ENCODE measurements around the gene COL4A1.

COL4A1 gene

DNA sequence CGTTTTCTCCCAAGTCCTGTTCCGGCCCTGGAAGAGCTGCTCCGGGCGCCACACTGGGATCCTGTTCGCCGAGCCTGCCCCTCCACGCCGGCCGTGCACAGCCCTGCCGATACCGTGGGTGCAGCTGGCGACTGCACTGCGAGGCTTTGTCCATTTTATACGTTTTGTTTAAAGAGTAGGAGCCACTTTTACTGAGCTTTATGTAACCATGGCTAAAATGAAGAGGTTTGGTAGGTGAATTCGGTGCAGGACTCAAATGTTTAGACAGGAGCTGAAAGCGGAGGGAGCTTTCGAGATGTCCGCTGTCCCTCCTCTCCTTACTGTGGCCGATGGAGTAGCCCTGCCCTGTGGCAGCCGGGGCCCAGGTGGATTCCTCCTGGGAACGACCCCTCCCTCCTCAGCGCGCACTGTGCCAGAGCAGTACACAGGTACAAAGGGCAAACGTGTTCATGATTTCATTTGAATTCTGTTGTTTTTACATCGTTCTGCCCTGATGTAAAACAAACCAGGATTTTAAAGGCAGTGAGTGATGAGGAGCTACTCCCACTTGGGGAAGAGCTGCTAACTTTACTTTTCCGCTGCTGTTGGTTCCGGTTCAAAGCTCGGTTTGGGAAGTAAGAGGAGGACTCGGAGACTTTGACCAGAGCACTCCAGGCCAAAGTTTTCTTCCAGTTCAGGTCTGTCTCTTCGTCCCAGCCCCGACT lies 1.9 kb upstream of the COL4A1 start:
- no peak for DNase-seq (ENCODE audit: low read depth)

DNA sequence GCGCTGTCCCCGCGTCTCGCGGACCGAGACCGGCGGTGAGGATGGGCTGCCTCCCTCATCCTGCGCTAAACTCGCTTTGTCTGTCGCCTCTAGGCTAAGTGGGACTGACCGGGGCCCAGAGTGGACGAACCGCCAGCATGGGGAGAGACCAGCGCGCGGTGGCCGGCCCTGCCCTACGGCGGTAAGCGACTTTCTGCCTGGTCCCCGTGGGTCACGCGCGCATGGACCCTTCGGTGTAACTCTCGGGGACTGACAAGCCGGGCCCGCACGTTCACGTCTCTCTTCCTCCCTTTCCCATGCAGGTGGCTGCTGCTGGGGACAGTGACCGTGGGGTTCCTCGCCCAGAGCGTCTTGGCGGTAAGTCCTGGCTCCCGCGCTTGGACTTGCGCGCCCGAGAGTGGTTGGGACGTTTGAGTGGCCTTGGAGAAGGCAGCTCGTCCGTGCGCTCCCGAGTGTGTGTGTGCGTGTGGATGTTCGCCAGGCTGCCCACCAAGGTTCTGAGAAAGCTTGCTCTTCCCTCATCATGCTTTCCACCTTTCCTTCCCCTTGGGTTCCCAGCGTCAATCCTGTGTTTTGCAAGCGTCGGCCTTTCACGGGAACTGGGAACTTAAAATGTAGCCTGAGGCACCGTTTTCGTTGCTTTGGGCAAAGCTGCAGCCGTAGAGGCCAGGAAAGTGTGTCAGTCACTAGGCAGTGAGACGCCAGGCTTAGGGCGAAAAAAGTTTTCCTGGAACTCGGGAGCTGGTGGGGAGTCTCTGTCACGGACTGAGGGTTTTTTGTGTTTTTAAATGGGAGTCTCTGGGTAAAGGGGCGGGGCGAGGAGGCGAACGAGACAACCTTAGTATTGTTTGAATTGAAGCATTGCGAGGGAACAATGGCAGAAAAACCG lies 1.1 kb upstream of the COL4A1 start:
- DNase-seq (ENCODE audit: low read depth) = peak; percentile 58

DNA sequence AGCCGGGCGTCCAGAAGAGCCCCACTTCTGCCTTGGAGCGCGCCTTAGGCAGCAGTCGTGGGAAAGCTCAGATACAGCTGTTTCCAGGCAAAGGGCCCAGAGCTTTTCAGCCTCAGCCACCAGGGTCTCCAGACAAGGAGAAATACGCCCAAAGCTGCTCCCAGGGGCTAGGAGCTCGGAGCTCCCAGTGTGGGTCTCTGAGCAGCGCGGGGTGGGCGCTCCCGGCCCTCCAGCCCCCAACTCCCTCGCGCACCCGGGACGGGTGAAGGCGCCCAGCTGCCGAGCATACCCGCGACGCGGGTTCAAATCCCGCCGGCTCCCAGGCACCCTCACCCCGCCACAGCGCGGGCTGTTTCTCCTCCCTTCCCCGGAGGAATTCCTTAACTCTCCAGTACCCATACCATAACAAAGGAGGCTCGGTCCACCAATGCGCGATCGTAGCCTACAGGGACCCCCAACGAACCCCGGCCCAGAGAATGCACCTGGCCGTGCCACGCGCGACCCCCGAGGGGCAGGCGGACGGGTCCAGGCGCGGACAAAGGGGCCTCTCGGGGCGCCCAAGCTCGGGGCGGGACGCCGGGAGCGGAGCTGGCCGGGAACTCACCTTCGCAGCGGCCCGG lies 507 bp downstream of the COL4A1 start:
- peak; percentile 48 for DNase-seq (ENCODE audit: low read depth)

DNA sequence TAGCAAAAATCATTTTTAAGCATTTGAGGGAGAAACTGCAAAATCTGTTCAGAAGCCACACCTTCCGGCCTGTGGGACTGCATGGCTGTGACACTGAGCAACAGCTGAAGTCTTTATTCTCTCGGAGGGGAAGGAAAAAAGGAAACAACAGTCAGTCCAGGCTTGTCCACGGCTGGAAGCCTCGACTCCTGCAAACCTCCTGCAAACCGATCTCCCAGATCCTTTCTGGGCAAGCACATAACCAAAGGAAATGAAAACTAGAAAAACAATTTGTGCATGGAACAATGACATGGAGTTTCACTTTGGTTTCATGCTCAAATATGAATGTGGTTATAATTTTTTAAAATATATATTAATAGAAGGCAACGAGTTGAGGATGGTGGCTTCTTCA lies 1.0 kb downstream of the COL4A1 start:
- DNase-seq (ENCODE audit: low read depth) = no peak

DNA sequence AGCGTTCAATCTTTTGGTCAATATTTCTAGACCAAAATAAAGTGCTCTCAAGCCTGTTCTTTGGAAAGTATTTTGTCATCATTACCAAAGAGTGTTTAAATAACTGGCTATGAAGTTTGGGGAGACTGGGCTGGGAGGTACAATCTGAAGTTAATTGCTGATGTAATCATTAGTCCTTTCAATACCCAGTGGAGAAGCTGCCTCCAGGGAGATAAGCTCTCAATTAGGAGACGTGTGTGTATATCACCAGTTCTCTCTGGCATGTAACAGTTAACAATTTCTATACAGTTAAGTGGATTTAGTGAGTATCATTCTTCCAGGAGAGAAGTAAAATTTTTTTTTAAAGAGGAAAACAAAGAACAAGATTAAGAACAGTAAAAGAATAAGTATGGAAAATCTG lies 1.4 kb downstream of the COL4A1 start:
- DNase-seq (ENCODE audit: low read depth) = no peak

DNA sequence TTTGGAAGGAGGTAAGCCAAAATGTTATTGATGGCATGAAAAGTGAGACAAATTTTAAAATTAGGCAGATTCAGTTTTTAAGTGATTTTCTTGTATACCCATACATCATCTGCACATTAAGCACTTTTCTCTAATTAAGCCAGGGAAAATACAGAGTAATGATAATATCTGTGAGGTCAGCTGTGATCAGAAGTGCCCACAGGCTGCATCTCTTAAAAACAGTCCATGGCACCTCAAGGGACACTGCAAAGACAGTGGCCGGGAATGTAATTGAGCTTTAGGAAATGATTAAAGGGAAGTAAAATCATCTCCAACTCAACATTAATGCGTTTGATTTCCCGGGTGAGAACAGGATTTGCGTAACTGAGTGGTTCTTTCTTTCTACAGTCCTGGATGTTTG lies 2.0 kb downstream of the COL4A1 start:
- no peak for DNase-seq (ENCODE audit: low read depth)

DNA sequence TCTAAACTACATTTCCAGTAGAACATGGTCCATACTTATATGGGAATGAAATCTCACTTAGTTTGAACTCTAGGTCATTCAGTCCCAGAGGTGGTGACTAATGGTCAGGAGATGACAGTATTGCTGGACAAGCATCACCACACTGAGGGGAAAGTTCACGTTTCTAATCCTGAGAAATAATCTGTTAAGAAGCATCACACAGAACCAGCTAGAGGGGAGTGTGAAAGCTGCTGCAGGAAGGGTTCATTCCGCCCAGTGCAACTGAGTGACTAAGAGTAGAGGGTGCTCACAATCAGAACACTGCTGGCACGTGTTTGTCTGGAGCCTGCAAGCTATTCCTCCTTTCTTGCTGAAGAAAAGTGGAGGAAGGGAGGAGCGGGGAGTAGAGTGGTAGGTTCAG lies 2.7 kb downstream of the COL4A1 start:
- DNase-seq (ENCODE audit: low read depth) = peak; percentile 77

DNA sequence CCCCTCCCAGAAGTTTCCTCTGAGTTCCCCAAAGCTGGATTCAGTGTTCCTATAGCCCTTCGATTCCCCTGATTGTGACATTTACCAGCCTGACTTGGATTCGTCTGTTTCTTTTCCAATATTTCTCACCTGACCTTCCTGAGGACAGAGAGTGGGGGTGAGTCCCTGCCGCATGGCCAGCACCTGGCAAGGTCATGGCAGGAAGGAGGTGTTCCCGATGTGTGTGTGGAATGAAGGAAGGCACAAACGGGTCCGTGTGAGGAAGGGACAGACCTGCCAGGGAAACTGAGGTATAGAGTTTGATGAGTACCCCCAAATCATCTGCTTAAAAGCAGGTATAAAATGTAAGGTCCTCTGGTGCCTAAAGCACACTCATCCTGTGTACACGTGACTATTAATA lies 3.3 kb downstream of the COL4A1 start:
- no peak for DNase-seq (ENCODE audit: low read depth)

DNA sequence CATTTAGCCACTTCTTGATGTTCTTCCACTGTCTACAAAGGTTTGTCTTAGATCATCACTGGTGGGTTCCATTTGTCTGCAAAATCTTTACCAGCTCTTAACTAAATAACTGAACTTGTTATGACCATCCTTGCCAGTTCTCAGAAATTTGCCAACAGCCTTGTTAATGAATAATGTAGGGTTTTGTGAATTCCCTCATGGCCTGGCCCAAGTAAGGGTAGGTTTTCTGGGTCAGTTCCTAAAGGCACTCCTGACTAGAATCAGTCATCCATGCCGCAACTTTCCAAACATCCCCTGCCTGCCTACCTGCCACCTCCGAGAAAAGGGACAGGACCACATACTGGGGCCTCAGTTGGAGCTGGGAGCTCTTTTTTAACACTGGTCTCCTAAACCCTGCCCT lies 4.0 kb downstream of the COL4A1 start:
- no peak for DNase-seq (ENCODE audit: low read depth)

DNA sequence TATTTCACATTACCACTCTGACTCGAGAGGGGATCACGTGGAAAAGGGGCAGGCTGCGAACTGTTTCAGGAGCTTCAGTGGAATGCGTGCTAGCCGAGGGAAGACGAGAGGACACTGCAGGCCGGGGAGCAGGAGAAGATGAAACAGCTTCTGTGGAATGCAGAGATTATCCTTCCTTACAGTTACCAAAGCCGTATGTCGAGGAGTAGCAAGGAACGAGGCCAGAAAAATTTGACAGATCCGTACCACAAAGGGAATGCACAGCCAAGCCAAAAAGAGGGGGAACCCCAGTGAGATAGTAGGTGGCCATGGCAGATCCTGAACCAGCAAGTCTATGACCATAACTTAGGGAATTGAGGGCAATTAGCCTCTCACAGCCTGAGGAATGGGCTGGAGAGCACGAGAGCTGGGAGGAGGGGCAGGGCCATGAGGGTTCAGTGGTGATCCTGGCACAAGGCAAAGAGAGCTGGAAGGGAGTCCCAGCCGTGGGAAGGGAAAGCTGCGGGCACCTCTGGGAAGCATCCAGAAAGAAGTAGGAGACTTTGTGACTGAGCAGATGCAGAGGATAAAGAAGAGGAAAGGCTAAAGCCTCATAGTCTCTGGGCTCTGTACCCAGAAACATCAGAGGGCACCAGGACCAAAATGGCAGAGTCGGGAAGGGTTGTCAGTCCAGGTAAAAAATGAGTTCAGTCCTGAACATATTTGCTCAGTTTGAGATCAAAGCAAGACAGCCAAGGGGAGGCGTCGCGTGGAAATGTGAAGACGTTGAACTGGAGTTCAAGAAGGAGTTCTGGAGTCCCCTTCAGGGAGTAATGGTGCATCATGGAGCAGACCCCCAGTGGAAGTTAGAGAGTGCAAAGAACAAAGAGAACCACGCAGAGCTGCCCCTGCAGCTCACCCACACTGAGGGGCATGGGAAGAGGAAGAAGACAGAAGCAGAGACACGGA lies 5.1 kb downstream of the COL4A1 start:
- peak; percentile 98 for DNase-seq (ENCODE audit: low read depth)

DNA sequence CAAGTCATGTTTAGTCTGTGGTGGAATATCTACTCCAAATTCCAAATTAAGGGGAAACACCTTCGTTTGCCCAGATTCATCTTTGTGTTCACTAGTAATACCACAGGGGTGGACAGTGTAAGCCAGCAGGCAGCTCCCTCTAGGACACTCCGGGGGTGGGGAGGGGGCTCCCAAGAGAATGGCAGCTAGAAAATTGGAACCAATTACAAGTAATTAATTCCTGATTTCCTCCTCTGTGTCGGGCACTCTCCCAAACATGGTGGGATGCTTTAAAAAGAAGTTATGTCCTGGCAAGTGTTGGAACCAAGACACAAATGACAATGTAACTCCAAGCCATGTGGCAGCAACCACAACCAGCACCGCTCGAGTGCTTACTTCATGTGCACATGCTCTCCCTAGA lies 5.9 kb downstream of the COL4A1 start:
- DNase-seq (ENCODE audit: low read depth) = no peak

DNA sequence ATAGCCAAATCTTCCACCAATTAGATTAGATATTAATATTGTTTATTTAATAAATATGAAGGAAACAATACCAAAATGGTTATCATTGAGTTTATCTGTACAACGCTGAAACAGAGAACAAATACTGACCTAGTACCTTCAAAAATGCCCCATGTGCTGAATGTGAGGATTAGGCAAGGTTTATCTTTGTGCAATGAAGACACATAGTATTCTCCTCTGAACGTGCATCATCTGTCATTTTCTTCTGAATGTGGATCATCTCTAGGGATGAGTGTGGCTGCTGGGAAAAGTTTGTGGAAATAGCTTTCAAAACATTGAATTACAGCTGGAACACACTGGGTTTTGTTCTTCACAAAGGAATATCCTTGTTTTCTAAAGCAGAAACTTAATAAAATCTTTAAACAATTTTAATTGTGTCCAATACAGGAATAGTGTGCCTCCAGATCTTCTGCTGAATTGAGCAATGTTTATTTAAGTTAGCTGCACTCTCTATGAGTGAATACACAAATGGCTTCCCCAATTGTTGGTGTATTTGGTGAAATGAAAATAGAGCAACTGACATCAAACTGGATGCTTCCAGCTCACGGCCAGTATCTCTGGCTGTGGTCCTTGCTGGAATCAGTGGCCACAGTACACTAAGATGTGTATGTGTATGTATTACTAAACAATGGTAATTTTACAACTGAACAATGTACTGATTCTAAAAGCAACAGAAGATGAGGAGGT lies 6.7 kb downstream of the COL4A1 start:
- DNase-seq (ENCODE audit: low read depth) = peak; percentile 91

DNA sequence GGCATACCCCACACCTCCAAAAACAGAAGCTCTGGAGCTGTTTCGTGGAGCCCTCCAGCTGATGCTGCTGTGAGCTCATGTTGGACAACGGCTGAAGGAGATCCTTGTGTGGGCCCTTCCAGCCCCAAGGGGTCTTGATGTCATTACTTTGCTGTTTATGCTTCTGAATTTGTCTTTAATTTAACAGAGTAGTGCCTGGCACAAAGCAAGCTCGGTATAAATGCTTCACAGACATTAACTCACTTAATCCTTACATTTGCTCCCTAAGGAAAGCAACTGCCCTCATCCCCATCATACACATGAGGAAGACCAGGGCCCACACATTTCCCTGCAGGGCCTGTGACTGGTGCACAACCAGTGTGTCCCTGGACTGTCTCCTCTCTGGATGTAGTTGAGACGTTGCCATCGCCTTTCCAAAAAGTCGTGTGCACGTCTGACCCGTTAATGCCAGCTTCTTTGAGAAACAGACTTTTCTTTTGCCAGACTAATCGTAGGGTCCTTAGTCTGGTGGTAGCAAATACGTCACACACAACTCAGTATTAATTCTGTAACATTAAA lies 7.6 kb downstream of the COL4A1 start:
- no peak for DNase-seq (ENCODE audit: low read depth)

DNA sequence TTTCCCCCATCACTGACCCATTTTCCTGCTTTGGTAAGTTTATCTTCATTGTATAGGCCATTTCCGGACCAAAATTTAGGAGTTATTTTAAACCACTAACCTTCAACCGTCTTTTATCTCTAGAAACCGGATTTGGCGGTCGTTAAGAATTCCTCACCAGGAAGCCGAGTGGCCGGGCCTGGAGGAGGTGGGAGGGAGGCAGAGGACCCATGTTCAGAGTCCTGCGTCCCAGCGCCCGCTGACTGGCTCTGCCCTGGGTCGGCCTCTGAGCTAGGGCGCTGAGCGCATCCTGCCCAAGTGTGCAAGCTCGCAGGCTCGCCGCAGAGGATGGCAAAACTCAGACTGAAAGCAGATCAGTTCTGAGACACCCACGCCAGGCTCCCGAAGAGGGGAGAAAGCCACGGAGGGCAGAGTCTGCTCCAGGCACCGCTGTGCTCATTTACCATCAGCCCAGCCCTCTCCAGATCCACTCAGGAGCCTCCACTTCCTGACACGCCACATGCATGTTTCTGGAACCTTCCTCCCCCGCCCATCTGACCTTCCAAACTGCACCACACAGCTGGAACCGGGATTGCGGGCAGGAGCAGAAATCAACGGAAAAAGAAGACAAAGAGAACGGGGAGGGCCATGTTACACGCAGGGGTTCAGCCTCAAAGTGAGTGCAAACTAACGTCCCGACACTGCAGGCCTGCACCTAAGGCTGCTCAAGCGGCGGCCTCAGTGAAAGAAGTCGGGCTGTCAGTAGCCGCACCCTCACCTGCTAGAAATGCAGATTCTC lies 8.3 kb downstream of the COL4A1 start:
- DNase-seq (ENCODE audit: low read depth) = peak; percentile 89

DNA sequence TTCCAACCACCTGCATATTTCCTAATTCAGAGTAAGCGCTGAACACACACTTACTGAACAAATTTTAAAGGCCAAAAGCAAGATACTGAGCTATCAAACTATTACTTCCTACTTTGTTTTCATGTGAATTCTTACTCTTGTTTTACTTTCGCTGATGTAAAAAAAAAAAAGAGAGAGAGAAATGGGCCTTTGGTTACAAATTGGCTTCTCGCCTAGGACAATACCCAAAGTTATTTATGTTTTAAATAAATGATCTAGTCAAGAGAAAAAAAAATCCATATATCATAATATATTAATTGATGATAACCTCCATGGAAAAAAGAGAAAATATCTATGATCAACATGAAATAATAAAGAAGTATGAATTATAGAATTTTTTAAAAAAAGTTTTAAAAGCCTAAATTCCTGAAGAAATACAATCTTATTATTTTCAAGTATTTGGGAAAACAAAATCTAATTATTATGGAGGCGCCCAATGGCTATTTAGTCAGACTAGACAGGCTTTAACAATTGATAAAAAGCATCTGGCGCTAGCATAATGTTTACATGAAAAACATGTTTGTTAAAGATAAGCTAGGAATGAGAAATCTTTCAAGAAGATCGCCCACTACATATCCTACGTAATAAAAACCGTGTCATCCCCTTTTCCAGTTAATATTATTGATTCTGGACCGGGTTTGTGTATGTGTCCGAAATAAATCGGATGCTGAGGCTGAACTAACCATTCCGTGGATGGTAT lies 9.0 kb downstream of the COL4A1 start:
- peak; percentile 62 for DNase-seq (ENCODE audit: low read depth)

DNA sequence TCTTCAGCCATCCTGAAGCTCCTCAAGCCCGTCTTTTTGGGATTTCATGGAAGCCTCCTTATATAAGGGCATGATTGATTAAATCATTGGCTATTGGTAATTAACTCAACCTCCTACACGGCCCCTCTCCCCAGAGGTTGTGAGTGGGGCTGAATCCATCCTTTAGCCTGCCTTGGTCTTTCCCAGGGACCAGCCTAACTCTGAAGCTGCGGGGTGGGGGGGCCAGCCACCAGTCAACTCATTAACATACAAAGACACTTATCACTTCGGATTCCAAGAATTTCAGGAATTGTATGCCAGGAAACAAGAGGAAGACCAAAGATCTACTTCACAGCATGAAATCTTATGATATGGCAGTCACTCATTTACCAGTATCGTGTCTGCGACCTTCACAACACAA lies 9.9 kb downstream of the COL4A1 start:
- no peak for DNase-seq (ENCODE audit: low read depth)

DNA sequence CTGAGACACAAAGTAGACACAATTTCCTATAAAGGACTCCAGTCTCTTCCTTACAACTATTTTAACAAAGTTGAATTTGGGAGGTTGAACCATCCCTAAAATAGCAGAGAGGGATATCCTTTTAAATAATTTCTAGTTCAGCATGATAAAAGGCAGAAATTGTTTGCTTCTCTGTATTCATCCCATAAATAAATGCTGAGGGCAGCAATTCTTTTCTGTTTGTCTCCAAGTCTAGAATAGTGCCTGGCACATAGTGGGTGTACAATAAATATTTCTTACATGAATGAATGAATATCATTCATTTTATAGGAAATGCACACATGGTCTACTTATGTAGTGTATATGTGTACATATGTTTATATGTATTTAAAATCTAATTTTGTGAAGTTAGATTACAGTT lies 12.3 kb downstream of the COL4A1 start:
- no peak for DNase-seq (ENCODE audit: low read depth)

DNA sequence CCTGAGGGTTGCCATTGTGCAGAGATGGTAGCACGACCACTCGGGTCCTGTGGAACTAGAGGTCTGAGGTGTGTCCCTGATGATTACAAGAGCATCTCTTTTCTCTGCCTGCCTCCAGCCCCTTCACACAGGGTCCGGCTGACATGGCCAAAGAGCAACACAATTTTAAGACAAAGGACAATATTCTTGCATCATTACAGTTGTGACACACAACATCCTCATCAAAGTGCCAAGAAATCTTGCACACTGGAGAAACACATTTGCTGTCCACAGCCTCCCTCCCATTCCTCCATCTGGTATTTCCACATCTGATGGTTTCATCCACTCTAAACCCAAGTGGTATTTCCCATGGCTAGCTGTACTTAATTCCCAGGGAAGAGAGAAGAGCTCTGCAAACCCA lies 12.8 kb downstream of the COL4A1 start:
- DNase-seq (ENCODE audit: low read depth) = peak; percentile 76

DNA sequence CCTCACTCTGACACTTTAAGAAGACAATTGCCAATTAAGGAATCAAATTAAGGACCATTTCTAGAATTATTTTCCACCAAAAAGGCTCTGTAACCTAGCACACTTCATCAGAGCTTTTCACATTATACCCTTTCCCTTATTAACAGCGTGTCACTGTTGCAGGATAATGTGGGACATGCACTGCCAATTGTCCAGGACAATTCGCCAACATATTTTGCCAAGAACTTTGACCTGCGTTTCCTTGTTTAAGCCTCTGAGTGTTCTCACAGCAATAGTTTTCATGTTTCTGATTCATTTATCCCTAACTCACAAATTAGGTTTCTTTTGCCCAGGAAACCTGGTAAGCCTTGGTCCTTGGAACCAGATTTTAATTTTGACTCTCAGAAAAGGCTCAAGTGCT lies 13.3 kb downstream of the COL4A1 start:
- DNase-seq (ENCODE audit: low read depth) = no peak
